ENCODE data around the gene SEMA4D.

The SEMA4D gene

DNA sequence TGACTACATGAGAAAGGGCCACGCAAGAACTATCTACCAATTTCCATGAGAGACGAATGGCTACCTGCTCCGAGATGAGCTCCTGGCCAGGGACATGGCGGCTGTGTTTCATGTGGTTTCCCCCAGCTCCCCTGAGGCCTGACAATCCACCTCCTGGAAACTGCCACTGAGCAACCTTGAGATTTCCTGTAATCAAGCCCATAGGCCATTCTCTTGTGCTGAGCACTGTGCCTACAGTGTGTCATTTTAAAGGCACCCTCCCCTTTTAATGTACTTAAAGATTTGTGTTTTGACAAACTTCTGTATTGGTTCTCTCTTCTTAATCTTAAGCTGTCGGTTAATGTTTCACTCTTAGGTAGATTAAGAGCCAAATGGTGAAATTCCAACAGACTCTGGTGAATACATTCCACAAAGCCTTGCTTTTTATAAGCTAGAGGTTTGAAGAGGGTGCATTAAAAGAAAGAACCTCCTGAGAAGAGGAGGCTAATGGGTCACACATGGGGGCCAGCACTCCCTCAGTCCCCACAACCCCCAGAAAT, 107.3 kb downstream of the SEMA4D start:
- TF ChIP-seq CREB1 (IDR thresholded peaks at IDR 0.05; ENCODE audit: low read depth) (no peak), FOXM1 (IDR thresholded peaks at IDR 0.05; ENCODE audit: borderline replicate concordance, low read depth) (no peak), EP300 (IDR thresholded peaks at IDR 0.05; ENCODE audit: borderline replicate concordance) (no peak), NFIC (IDR thresholded peaks at IDR 0.05) (no peak)
- TF ChIP-seq, protein P1, sequence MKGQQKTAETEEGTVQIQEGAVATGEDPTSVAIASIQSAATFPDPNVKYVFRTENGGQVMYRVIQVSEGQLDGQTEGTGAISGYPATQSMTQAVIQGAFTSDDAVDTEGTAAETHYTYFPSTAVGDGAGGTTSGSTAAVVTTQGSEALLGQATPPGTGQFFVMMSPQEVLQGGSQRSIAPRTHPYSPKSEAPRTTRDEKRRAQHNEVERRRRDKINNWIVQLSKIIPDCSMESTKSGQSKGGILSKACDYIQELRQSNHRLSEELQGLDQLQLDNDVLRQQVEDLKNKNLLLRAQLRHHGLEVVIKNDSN (IDR thresholded peaks at IDR 0.05) = no peak
- TF ChIP-seq, protein P2, sequence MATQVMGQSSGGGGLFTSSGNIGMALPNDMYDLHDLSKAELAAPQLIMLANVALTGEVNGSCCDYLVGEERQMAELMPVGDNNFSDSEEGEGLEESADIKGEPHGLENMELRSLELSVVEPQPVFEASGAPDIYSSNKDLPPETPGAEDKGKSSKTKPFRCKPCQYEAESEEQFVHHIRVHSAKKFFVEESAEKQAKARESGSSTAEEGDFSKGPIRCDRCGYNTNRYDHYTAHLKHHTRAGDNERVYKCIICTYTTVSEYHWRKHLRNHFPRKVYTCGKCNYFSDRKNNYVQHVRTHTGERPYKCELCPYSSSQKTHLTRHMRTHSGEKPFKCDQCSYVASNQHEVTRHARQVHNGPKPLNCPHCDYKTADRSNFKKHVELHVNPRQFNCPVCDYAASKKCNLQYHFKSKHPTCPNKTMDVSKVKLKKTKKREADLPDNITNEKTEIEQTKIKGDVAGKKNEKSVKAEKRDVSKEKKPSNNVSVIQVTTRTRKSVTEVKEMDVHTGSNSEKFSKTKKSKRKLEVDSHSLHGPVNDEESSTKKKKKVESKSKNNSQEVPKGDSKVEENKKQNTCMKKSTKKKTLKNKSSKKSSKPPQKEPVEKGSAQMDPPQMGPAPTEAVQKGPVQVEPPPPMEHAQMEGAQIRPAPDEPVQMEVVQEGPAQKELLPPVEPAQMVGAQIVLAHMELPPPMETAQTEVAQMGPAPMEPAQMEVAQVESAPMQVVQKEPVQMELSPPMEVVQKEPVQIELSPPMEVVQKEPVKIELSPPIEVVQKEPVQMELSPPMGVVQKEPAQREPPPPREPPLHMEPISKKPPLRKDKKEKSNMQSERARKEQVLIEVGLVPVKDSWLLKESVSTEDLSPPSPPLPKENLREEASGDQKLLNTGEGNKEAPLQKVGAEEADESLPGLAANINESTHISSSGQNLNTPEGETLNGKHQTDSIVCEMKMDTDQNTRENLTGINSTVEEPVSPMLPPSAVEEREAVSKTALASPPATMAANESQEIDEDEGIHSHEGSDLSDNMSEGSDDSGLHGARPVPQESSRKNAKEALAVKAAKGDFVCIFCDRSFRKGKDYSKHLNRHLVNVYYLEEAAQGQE (IDR thresholded peaks at IDR 0.05; ENCODE audit: low read depth) = no peak

DNA sequence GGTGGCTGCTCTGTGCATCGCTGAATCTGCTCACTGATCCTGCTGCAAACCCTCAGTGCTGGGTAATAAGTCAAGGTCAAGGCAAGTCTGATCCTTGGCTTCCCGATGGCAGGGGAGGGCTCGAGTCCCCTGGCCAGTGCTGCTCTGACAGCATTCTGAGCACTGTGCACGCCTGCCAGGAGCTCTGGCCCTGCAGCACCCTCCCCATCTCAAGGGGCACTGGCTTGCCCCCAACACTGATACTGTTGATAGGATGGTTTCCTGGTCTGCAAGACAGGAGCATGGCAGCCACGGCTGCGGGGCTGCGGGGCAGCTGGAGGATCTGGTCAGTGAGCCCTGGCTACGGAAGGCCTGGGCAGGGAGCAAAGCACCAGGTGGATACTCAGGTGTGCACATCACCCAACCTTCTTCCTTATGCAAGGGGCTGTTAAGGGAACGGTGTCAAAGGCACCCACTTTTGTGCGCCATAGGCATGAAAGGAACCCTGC, 107.8 kb downstream of the SEMA4D start:
- TF ChIP-seq CREB1 (IDR thresholded peaks at IDR 0.05; ENCODE audit: low read depth) = no peak
- no peak for TF ChIP-seq TCF12 (IDR thresholded peaks at IDR 0.05; ENCODE audit: low read depth)
- no peak for TF ChIP-seq FOXM1 (IDR thresholded peaks at IDR 0.05; ENCODE audit: borderline replicate concordance, low read depth)
- TF ChIP-seq, protein P2 (IDR thresholded peaks at IDR 0.05; ENCODE audit: low read depth) = no peak
- no peak for TF ChIP-seq TEAD4 (IDR thresholded peaks at IDR 0.05)
- TF ChIP-seq YY1 (IDR thresholded peaks at IDR 0.05; ENCODE audit: low read depth) = no peak
- no peak for TF ChIP-seq EGR1 (IDR thresholded peaks at IDR 0.05)
- TF ChIP-seq, protein P3, sequence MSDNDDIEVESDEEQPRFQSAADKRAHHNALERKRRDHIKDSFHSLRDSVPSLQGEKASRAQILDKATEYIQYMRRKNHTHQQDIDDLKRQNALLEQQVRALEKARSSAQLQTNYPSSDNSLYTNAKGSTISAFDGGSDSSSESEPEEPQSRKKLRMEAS (IDR thresholded peaks at IDR 0.05) = no peak
- TF ChIP-seq CEBPB (IDR thresholded peaks at IDR 0.05) = no peak
- no peak for TF ChIP-seq EP300 (IDR thresholded peaks at IDR 0.05; ENCODE audit: borderline replicate concordance)
- no peak for TF ChIP-seq TAF1 (IDR thresholded peaks at IDR 0.05; ENCODE audit: low read depth)
- TF ChIP-seq ZBTB7A (IDR thresholded peaks at IDR 0.05; ENCODE audit: low read depth) = no peak
- no peak for TF ChIP-seq RAD21 (IDR thresholded peaks at IDR 0.05; ENCODE audit: low read depth)
- no peak for TF ChIP-seq NFIC (IDR thresholded peaks at IDR 0.05)
- TF ChIP-seq, protein P1 (IDR thresholded peaks at IDR 0.05) = no peak

DNA sequence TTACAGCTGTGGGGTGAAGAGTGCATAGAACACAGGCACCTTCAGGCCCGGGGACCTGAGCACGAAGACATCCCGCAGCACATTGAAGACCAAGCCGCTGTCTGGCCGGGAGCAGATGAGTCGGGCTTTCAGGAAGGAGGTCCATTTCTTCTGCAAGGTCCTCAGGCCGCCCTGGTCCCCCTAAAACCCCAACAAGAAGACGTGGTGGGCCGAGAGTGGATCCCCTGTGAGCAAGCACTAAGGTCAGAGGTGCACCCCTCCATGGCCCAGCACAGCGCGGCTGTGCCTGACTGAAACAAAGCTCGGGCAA, 109.1 kb downstream of the SEMA4D start:
- TF ChIP-seq EP300 (IDR thresholded peaks at IDR 0.05; ENCODE audit: borderline replicate concordance) (no peak), RAD21 (IDR thresholded peaks at IDR 0.05; ENCODE audit: low read depth) (no peak), TAF1 (IDR thresholded peaks at IDR 0.05; ENCODE audit: low read depth) (no peak), CEBPB (IDR thresholded peaks at IDR 0.05) (no peak), ZBTB7A (IDR thresholded peaks at IDR 0.05; ENCODE audit: low read depth) (no peak), CREB1 (IDR thresholded peaks at IDR 0.05; ENCODE audit: low read depth) (no peak), TEAD4 (IDR thresholded peaks at IDR 0.05) (no peak), NFIC (IDR thresholded peaks at IDR 0.05) (no peak), YY1 (IDR thresholded peaks at IDR 0.05; ENCODE audit: low read depth) (no peak), FOXM1 (IDR thresholded peaks at IDR 0.05; ENCODE audit: borderline replicate concordance, low read depth) (no peak), EGR1 (IDR thresholded peaks at IDR 0.05) (no peak), TCF12 (IDR thresholded peaks at IDR 0.05; ENCODE audit: low read depth) (no peak)
- TF ChIP-seq, protein P2 (IDR thresholded peaks at IDR 0.05; ENCODE audit: low read depth) = no peak
- TF ChIP-seq, protein P3 (IDR thresholded peaks at IDR 0.05) = no peak
- TF ChIP-seq, protein P1 (IDR thresholded peaks at IDR 0.05) = no peak

All from Ishikawa (cell line).